NB4 (cell line): ENCODE data around the gene AGAP1.

Experiments used
- DNase-seq: peaks from one replicate; pipeline ENCODE4 v3.0.0; 2010; ENCODE audit warnings: low read depth
- H3K4me3 ChIP-seq: one replicate; pipeline ENCODE4 v1.5.1; 2011; ENCODE audit warnings: mild to moderate bottlenecking, low read depth, low read length, moderate library complexity
- CTCF ChIP-seq: IDR thresholded peaks from one replicate; pipeline ENCODE4 v1.5.1; 2012; ENCODE audit warnings: low read depth, low read length
- MAX ChIP-seq: IDR thresholded peaks from 2 replicates; pipeline ENCODE4 v1.6.1; 2011; ENCODE audit warnings: low read depth, low read length
- MYC ChIP-seq: IDR thresholded peaks from 2 replicates; pipeline ENCODE4 v1.6.1; 2011; ENCODE audit warnings: low read depth, low read length
- POLR2A ChIP-seq: IDR thresholded peaks from 2 replicates; pipeline ENCODE4 v1.6.1; 2011; ENCODE audit warnings: mild to moderate bottlenecking; ENCODE audit not compliant: insufficient read length; ENCODE audit errors: extremely low read depth

AGAP1 gene

GRCh38 chr2:235597081-235597615, 103.3 kb downstream of the AGAP1 start:
- DNase-seq: no peak
- TF ChIP-seq POLR2A (no peak), CTCF (no peak), MYC (no peak), MAX (no peak)
- H3K4me3 ChIP-seq: no peak overlapping the region

GRCh38 chr2:235598026-235598425, 104.2 kb downstream of the AGAP1 start:
- no peak for TF ChIP-seq MAX
- TF ChIP-seq POLR2A: no peak
- no peak for TF ChIP-seq CTCF
- no peak for DNase-seq
- no peak overlapping the region for H3K4me3 ChIP-seq

GRCh38 chr2:235598532-235599531, 105.0 kb downstream of the AGAP1 start:
- no peak for TF ChIP-seq CTCF
- no peak for TF ChIP-seq POLR2A
- TF ChIP-seq MYC: no peak
- no peak for TF ChIP-seq MAX
- no peak for DNase-seq

GRCh38 chr2:235599596-235600338, 105.9 kb downstream of the AGAP1 start:
- TF ChIP-seq MYC (no peak), POLR2A (no peak), CTCF (no peak), MAX (no peak)
- H3K4me3 ChIP-seq: no peak overlapping the region
- DNase-seq: no peak

More at GRCh38 chr2:235598532-235599531, 105.0 kb downstream of the AGAP1 start:
- no peak overlapping the region for H3K4me3 ChIP-seq

- no peak overlapping the region for H3K4me3 ChIP-seq
- TF ChIP-seq CTCF (no peak), MYC (no peak), POLR2A (no peak), MAX (no peak)
- DNase-seq: no peak
Measured at GRCh38 chr2:235600406-235600805, 106.6 kb downstream of the AGAP1 start.
